MM.1S (cell line): Measurements from ENCODE around the gene AGPAT3.

Experiments used
- CTCF ChIP-seq: fragments of 300-600 bp; sonication (generic); IDR thresholded peaks from 2 replicates; pipeline ENCODE4 v1.5.1; 2016; ENCODE audit warnings: antibody characterized with exemption, low read length, mixed read lengths
- EZH2 ChIP-seq: fragments of 300-600 bp; sonication (generic); optimal IDR thresholded peaks from 2 replicates; pipeline ENCODE3; 2017; ENCODE audit warnings: low read depth, mild to moderate bottlenecking, antibody characterized with exemption, low read length, mixed read lengths

DNA sequence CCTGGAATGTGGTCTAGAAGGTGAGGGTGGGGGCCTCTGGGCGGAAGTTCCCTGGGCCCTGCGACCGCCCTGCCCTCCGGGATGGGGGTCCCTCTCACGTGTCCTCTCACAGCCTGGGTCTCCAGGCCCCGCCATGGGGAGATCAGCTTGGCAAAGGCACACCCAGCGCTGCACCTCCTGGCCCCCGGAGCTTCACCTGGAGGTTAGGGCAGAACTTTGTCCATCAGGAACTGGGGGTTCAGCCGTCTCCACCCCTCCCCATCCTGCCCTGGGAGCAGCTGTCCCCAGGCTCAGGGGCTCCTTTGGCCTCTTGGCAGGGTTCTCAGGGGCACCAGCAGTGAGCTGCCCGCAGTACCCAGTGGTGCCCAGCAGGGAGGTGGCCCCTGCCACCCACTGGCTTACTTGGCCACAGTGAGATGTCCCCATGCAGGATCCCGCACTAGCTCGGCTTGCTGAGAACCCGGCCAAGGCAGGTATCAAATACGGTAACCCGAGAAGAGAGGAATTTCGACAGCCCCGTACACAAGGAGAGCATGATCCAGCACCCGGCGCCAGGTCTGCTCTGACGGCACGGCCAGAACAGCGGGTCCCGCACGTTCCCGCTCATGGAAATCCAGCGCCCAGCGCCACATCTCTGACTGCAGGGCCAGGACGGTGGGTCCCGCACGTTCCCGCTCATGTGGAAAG, 38.9 kb upstream of the AGPAT3 start:
- TF ChIP-seq EZH2 (no peak), CTCF (no peak)
